ENCODE data around the gene TPSD1.
"Not testable (repeated sequence)": the region's sequence is repeated elsewhere in the genome, so short reads cannot be mapped to it uniquely, and the experiment has no call there.

The TPSD1 gene

GRCh38 chr16:1221628-1222552 lies 34.0 kb upstream of the TPSD1 start:
- DNase-seq: no peak

GRCh38 chr16:1222553-1223354 lies 33.1 kb upstream of the TPSD1 start:
- no peak for DNase-seq

- DNase-seq: no peak
These were observed 32.3 kb upstream of the TPSD1 start for GRCh38 chr16:1223355-1224214.

GRCh38 chr16:1224558-1224957 lies 31.3 kb upstream of the TPSD1 start:
- DNase-seq: no peak

GRCh38 chr16:1225051-1225451 lies 30.8 kb upstream of the TPSD1 start, which contains the start of gene TPSG1:
TSS of gene TPSG1 (minus strand) at chr16:1225268. CDS start at chr16:1225252, 16 bp downstream.
- no peak for DNase-seq

GRCh38 chr16:1225728-1226311 lies 30.0 kb upstream of the TPSD1 start:
- not testable (repeated sequence) for DNase-seq

- DNase-seq: not testable (repeated sequence)
These were observed 29.2 kb upstream of the TPSD1 start for GRCh38 chr16:1226692-1227091.

GRCh38 chr16:1228227-1228626 lies 27.6 kb upstream of the TPSD1 start:
- not testable (repeated sequence) for DNase-seq

- DNase-seq: not testable (repeated sequence)
These were observed 26.4 kb upstream of the TPSD1 start for GRCh38 chr16:1229476-1229875.

GRCh38 chr16:1230084-1230470 lies 25.8 kb upstream of the TPSD1 start, which contains the start of gene TPSB2:
TSS of gene TPSB2 (minus strand) at chr16:1230184. CDS start at chr16:1229951, 233 bp downstream.
- DNase-seq: not testable (repeated sequence)

- DNase-seq: not testable (repeated sequence)
These were observed 25.2 kb upstream of the TPSD1 start for GRCh38 chr16:1230471-1231212.

GRCh38 chr16:1231301-1231700 lies 24.6 kb upstream of the TPSD1 start:
- DNase-seq: not testable (repeated sequence)

GRCh38 chr16:1232049-1232748 lies 23.7 kb upstream of the TPSD1 start:
- not testable (repeated sequence) for DNase-seq

- not testable (repeated sequence) for DNase-seq
These were observed 19.2 kb upstream of the TPSD1 start for GRCh38 chr16:1236659-1237058.

GRCh38 chr16:1237990-1238389 lies 17.9 kb upstream of the TPSD1 start:
- DNase-seq: no peak

GRCh38 chr16:1238909-1239308 lies 17.0 kb upstream of the TPSD1 start:
- DNase-seq: not testable (repeated sequence)

- DNase-seq: not testable (repeated sequence)
These were observed 16.3 kb upstream of the TPSD1 start for GRCh38 chr16:1239575-1239974.

GRCh38 chr16:1240436-1240835 lies 15.4 kb upstream of the TPSD1 start, which contains the start of gene TPSAB1:
TSS of gene TPSAB1 (plus strand) at chr16:1240705. CDS start at chr16:1240939, 234 bp downstream.
- not testable (repeated sequence) for DNase-seq

- not testable (repeated sequence) for DNase-seq
These were observed 14.8 kb upstream of the TPSD1 start for GRCh38 chr16:1241081-1241480.

GRCh38 chr16:1243363-1243762 lies 12.5 kb upstream of the TPSD1 start:
- not testable (repeated sequence) for DNase-seq
